ENCODE measurements around the gene LCOR. TPM values are rescaled to one million over a fixed set of nuclear protein-coding genes. Genes with fewer than 3 reads are reported as not detected.

Gene LCOR
- total RNA-seq, 1 experiment from 2014 or later = 42.1 TPM

DNA sequence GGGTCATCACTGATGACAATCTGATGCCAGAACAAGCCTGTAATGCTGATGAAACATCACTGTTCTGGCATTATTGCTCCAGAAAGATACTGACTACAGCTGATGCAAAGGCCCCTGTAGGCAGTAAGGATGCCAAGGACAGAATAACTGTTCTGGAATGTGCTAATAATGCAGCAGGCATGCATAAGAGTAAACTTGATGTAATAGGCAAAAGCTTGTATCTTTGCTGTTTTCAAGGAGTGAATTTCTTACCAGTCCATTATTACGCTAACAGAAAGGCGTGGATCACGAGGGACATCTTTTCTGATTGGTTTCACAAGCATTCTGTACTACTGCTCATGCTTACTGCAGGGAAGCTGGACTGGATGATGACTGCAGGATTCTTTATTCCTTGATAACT is 18.7 kb downstream of the LCOR start:
- Histone ChIP-seq H2BK12ac (ENCODE audit: insufficient read length, low read depth, low read length) (no peak overlapping the region), H3K79me2 (ENCODE audit: insufficient read depth, low read length) (peaks cover 27% of the 10 kb centered on the region; the same call in 1 of the 2 replicates), H4K8ac (replicated peaks; ENCODE audit: insufficient read length, low read depth, low read length) (no peak overlapping the region), H4K91ac (ENCODE audit: insufficient read length, low read depth, low read length) (no peak overlapping the region), H3K23ac (ENCODE audit: insufficient read length, low read depth, low read length) (no peak overlapping the region), H3K18ac (ENCODE audit: insufficient read length, low read depth, low read length) (no peak overlapping the region), H3K56ac (ENCODE audit: insufficient read length, low read depth, low read length) (no peak overlapping the region), H3K14ac (ENCODE audit: insufficient read depth, low read length) (no peak overlapping the region), H3K27ac (ENCODE audit: insufficient read length, low read depth, low read length) (no peak overlapping the region), H2AK5ac (ENCODE audit: insufficient read length, low read length) (no peak overlapping the region), H3K9me3 (ENCODE audit: control insufficient read depth, low read depth, low read length) (no peaks in the 10 kb centered on the region), H3T11ph (ENCODE audit: low read length) (no peak overlapping the region), H4K20me1 (ENCODE audit: control insufficient read depth, insufficient read depth, insufficient read length) (no peaks in the 10 kb centered on the region), H4K5ac (ENCODE audit: insufficient read length, low read depth, low read length) (no peak overlapping the region), H3K4me1 (ENCODE audit: insufficient read depth, low read length) (peaks cover 5% of the 10 kb centered on the region; the same call in 1 of the 2 replicates), H3K4ac (ENCODE audit: low read depth, low read length) (no peak overlapping the region), H3K9ac (ENCODE audit: extremely low read depth, insufficient read length, low read length) (no peak overlapping the region), H2AFZ (ENCODE audit: low read length) (no peak overlapping the region), H3K4me2 (ENCODE audit: insufficient read depth, insufficient read length, low read length) (no peak overlapping the region), H2BK120ac (ENCODE audit: low read depth, low read length, poor library complexity, severe bottlenecking) (no peak overlapping the region), H2BK5ac (ENCODE audit: insufficient read length, low read length) (no peak overlapping the region), H3K27me3 (ENCODE audit: insufficient read depth, low read length) (no peaks in the 10 kb centered on the region), H3K79me1 (ENCODE audit: insufficient read depth, low read depth, low read length, poor library complexity, severe bottlenecking) (peaks cover 5% of the 10 kb centered on the region), H2BK15ac (ENCODE audit: low read depth, low read length) (no peak overlapping the region), H3K23me2 (ENCODE audit: insufficient read length, low read depth, low read length, poor library complexity, severe bottlenecking) (no peaks in the 10 kb centered on the region), H2BK20ac (ENCODE audit: low read depth, low read length, poor library complexity, severe bottlenecking) (no peak overlapping the region)
- Mint-ChIP-seq H3K27ac (0 out of 7 replicates have a peak overlapping the region, but pooled peaks of 1 of the 3 experiments have one; percentile 10), H3K36me3 (ENCODE audit: insufficient read depth in 1 of 3, low read depth in 3 of 3) (peaks cover 2 to 6% (median 4%) of the 10 kb centered on the region in 3 experiments; a peak in 4 of 7 replicates), H3K27me3 (ENCODE audit: low read depth) (no peaks in the 10 kb centered on the region), H3K4me3 (no peak overlapping the region), H3K4me1 (peaks cover 18 to 21% of the 10 kb centered on the region in 2 experiments), H3K9me3 (no peaks in the 10 kb centered on the region)
- no peak for DNase-seq
- TF ChIP-seq, protein P1, sequence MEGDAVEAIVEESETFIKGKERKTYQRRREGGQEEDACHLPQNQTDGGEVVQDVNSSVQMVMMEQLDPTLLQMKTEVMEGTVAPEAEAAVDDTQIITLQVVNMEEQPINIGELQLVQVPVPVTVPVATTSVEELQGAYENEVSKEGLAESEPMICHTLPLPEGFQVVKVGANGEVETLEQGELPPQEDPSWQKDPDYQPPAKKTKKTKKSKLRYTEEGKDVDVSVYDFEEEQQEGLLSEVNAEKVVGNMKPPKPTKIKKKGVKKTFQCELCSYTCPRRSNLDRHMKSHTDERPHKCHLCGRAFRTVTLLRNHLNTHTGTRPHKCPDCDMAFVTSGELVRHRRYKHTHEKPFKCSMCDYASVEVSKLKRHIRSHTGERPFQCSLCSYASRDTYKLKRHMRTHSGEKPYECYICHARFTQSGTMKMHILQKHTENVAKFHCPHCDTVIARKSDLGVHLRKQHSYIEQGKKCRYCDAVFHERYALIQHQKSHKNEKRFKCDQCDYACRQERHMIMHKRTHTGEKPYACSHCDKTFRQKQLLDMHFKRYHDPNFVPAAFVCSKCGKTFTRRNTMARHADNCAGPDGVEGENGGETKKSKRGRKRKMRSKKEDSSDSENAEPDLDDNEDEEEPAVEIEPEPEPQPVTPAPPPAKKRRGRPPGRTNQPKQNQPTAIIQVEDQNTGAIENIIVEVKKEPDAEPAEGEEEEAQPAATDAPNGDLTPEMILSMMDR (conservative IDR thresholded peaks at IDR 0.05) = no peak
- WGBS (ENCODE audit: extremely low coverage, insufficient read length, low lambda C conversion rate) = no CpG with 5 or more reads among the region's 3 CpGs

All from H9 (cell line).